Measurements from ENCODE around the gene ITLN2. TPM values are rescaled to one million over a fixed set of nuclear protein-coding genes. Genes with fewer than 3 reads are reported as not detected.
A peak's percentile ranks its signal among the peaks of the same experiment; 100 is the strongest.
"Not testable (repeated sequence)": the region's sequence is repeated elsewhere in the genome, so short reads cannot be mapped to it uniquely, and the experiment has no call there.

The ITLN2 gene
- total and polyA plus RNA-seq, 4 donors = 1.6 to 23.7 (median 11.4) TPM

GRCh38 chr1:160916666-160917065 lies 37.9 kb downstream of the ITLN2 start:
- 67 to 82% methylated on average over 2 of the region's 2 CpGs for WGBS, 2 donors
- Histone ChIP-seq H3K9ac (ENCODE audit: insufficient read depth in 1 of 2, low read length in 2 of 2) (no peak overlapping the region), H3K27ac (ENCODE audit: low read depth in 1 of 2, low read length in 1 of 2) (no peak overlapping the region), H3K27me3 (ENCODE audit: control insufficient read depth in 3 of 3, insufficient read depth in 3 of 3, low read length in 2 of 3) (peaks cover 0 to 3% (median 0%) of the 10 kb centered on the region in 3 donors), H3K4me3 (no peak overlapping the region), H3K36me3 (ENCODE audit: control insufficient read depth in 4 of 4, insufficient read depth in 4 of 4, low read length in 4 of 4) (no peaks in the 10 kb centered on the region), H3K4me1 (ENCODE audit: control insufficient read depth in 5 of 5, insufficient read depth in 5 of 5, low read length in 5 of 5) (peaks cover 0 to 3% (median 0%) of the 10 kb centered on the region in 5 donors), H3K9me3 (ENCODE audit: control insufficient read depth in 4 of 4, insufficient read depth in 3 of 4, low read length in 3 of 4) (peaks cover 0 to under 1% (median 0%) of the 10 kb centered on the region in 4 donors)
- no peak for TF ChIP-seq CTCF (IDR thresholded peaks at IDR 0.05; ENCODE audit: control extremely low read depth, extremely low read depth)
- no peak for ATAC-seq (ENCODE audit: insufficient read depth, low FRiP score)
- no peak for DNase-seq

GRCh38 chr1:160913229-160913628 lies 41.4 kb downstream of the ITLN2 start:
- ATAC-seq (ENCODE audit: insufficient read depth, low FRiP score); H3K27ac ChIP-seq (ENCODE audit: low read depth in 1 of 2, low read length in 1 of 2); H3K36me3 ChIP-seq (ENCODE audit: control insufficient read depth in 4 of 4, insufficient read depth in 4 of 4, low read length in 4 of 4); H3K4me1 ChIP-seq (ENCODE audit: control insufficient read depth in 5 of 5, insufficient read depth in 5 of 5, low read length in 5 of 5); H3K9me3 ChIP-seq (ENCODE audit: control insufficient read depth in 4 of 4, insufficient read depth in 3 of 4, low read length in 3 of 4); H3K4me3 ChIP-seq; H3K9ac ChIP-seq (ENCODE audit: insufficient read depth in 1 of 2, low read length in 2 of 2); H3K27me3 ChIP-seq (ENCODE audit: control insufficient read depth in 3 of 3, insufficient read depth in 3 of 3, low read length in 2 of 3): not testable (repeated sequence)
- WGBS, 2 donors = 64 to 68% methylated on average over 6 of the region's 6 CpGs
- peak in 1 of 3 donors; percentile 15 for DNase-seq

- Histone ChIP-seq H3K27me3 (ENCODE audit: control insufficient read depth in 3 of 3, insufficient read depth in 3 of 3, low read length in 2 of 3) (peaks cover 0 to 3% (median 0%) of the 10 kb centered on the region in 3 donors), H3K27ac (ENCODE audit: low read depth in 1 of 2, low read length in 1 of 2) (peak overlapping the region in 1 of 2 donors; percentile 70), H3K9ac (ENCODE audit: insufficient read depth in 1 of 2, low read length in 2 of 2) (no peak overlapping the region), H3K4me1 (ENCODE audit: control insufficient read depth in 5 of 5, insufficient read depth in 5 of 5, low read length in 5 of 5) (peaks cover 0 to 6% (median 2%) of the 10 kb centered on the region in 5 donors), H3K4me3 (no peak overlapping the region), H3K9me3 (ENCODE audit: control insufficient read depth in 4 of 4, insufficient read depth in 3 of 4, low read length in 3 of 4) (no peaks in the 10 kb centered on the region), H3K36me3 (ENCODE audit: control insufficient read depth in 4 of 4, insufficient read depth in 4 of 4, low read length in 4 of 4) (no peaks in the 10 kb centered on the region)
- ATAC-seq (ENCODE audit: insufficient read depth, low FRiP score) = no peak
- TF ChIP-seq CTCF (IDR thresholded peaks at IDR 0.05; ENCODE audit: control extremely low read depth, extremely low read depth) = no peak
- WGBS, 2 donors = 34 to 69% methylated on average over 2 of the region's 2 CpGs
- DNase-seq = no peak
These were observed 42.7 kb downstream of the ITLN2 start for GRCh38 chr1:160911925-160912324.

GRCh38 chr1:160911441-160911840 lies 43.2 kb downstream of the ITLN2 start:
- peak overlapping the region in 1 of 2 donors; percentile 15 for H3K27ac ChIP-seq (ENCODE audit: low read depth in 1 of 2, low read length in 1 of 2)
- H3K27me3 ChIP-seq (ENCODE audit: control insufficient read depth in 3 of 3, insufficient read depth in 3 of 3, low read length in 2 of 3) = peaks cover 0 to 3% (median 0%) of the 10 kb centered on the region in 3 donors
- peak; percentile 87 for ATAC-seq (ENCODE audit: insufficient read depth, low FRiP score)
- H3K4me1 ChIP-seq (ENCODE audit: control insufficient read depth in 5 of 5, insufficient read depth in 5 of 5, low read length in 5 of 5) = peaks cover 0 to 6% (median 2%) of the 10 kb centered on the region in 5 donors
- peak; percentile 27 to 66 (median 44) for DNase-seq
- no peak overlapping the region for H3K4me3 ChIP-seq
- H3K9me3 ChIP-seq (ENCODE audit: control insufficient read depth in 4 of 4, insufficient read depth in 3 of 4, low read length in 3 of 4) = no peaks in the 10 kb centered on the region
- no peaks in the 10 kb centered on the region for H3K36me3 ChIP-seq (ENCODE audit: control insufficient read depth in 4 of 4, insufficient read depth in 4 of 4, low read length in 4 of 4)
- no peak for TF ChIP-seq CTCF (IDR thresholded peaks at IDR 0.05; ENCODE audit: control extremely low read depth, extremely low read depth)
- no peak overlapping the region for H3K9ac ChIP-seq (ENCODE audit: insufficient read depth in 1 of 2, low read length in 2 of 2)
- 34 to 58% methylated on average over 7 of the region's 7 CpGs for WGBS, 2 donors
